Hippocampal formation (tissue), 2 donors: Measurements from ENCODE around the gene PLXDC1.
"Not testable (repeated sequence)": the region's sequence is repeated elsewhere in the genome, so short reads cannot be mapped to it uniquely, and the experiment has no call there.

Experiments used
- DNase-seq, 2 donors: peaks; one replicate each; lab custom pipeline; 2025; lab: John Stamatoyannopoulos, UW

The PLXDC1 gene

GRCh38 chr17:39181303-39181702 is 29.9 kb upstream of the PLXDC1 start:
- no peak for DNase-seq

- no peak for DNase-seq
Measured at GRCh38 chr17:39178536-39178935, 27.1 kb upstream of the PLXDC1 start.

GRCh38 chr17:39177256-39177655 is 25.8 kb upstream of the PLXDC1 start:
- DNase-seq, result no peak

- no peak for DNase-seq
Measured at GRCh38 chr17:39175695-39176093, 24.3 kb upstream of the PLXDC1 start.

- peak; percentile 24 to 28 for DNase-seq
Measured at GRCh38 chr17:39174920-39175694, 23.7 kb upstream of the PLXDC1 start.

- no peak for DNase-seq
Measured at GRCh38 chr17:39173526-39174274, 22.3 kb upstream of the PLXDC1 start.

- no peak for DNase-seq
Measured at GRCh38 chr17:39173080-39173479, 21.6 kb upstream of the PLXDC1 start.

- no peak for DNase-seq
Measured at GRCh38 chr17:39171933-39172332, 20.5 kb upstream of the PLXDC1 start.

GRCh38 chr17:39170558-39170957 is 19.1 kb upstream of the PLXDC1 start:
- no peak for DNase-seq

GRCh38 chr17:39170109-39170508 is 18.7 kb upstream of the PLXDC1 start:
- DNase-seq, result no peak

GRCh38 chr17:39169518-39169917 is 18.1 kb upstream of the PLXDC1 start:
- DNase-seq, result no peak

- no peak for DNase-seq
Measured at GRCh38 chr17:39169101-39169500, 17.7 kb upstream of the PLXDC1 start.

- not testable (repeated sequence) for DNase-seq
Measured at GRCh38 chr17:39168503-39168902, 17.1 kb upstream of the PLXDC1 start.

- DNase-seq, result peak; percentile 35 to 42
Measured at GRCh38 chr17:39167476-39167875, 16.0 kb upstream of the PLXDC1 start.

GRCh38 chr17:39166437-39167335 is 15.2 kb upstream of the PLXDC1 start:
- DNase-seq, result no peak

- no peak for DNase-seq
Measured at GRCh38 chr17:39165841-39166349, 14.5 kb upstream of the PLXDC1 start, which contains the start of gene ARL5C. TSS of gene ARL5C (minus strand) at chr17:39166161. CDS start at chr17:39165760, 401 bp downstream.

GRCh38 chr17:39165178-39165840 is 13.9 kb upstream of the PLXDC1 start:
- no peak for DNase-seq

GRCh38 chr17:39164675-39165143 is 13.3 kb upstream of the PLXDC1 start:
- peak; percentile 72 to 74 for DNase-seq

GRCh38 chr17:39161962-39162361 is 10.5 kb upstream of the PLXDC1 start:
- no peak for DNase-seq

- no peak for DNase-seq
Measured at GRCh38 chr17:39158623-39159022, 7.2 kb upstream of the PLXDC1 start.

- DNase-seq, result no peak
Measured at GRCh38 chr17:39156491-39156890, 5.1 kb upstream of the PLXDC1 start.
